Activated T-cell treated with anti-CD3 and anti-CD28 coated beads, Interleukin-2, amount 50 U/mL, for 72 hours (primary cell): ENCODE results near the gene TSPAN4. TPM values are rescaled to one million over a fixed set of nuclear protein-coding genes. Genes with fewer than 3 reads are reported as not detected.

ENCODE experiments used
- ATAC-seq, 2 donors: fragments of 150-1000 bp; cut with Tn5 transposase; replicated peaks in 1 of 2; 2 replicates each; pipeline ENCODE4 v1.10.0; 2021; ENCODE audit warnings: moderate library complexity in 2 of 2, mild to moderate bottlenecking in 1 of 2
- DNase-seq, 2 donors: peaks; one replicate each; pipeline ENCODE4 v3.0.0; 2021 to 2022; ENCODE audit warnings: mixed read lengths in 1 of 2
- H3K27ac Mint-ChIP-seq: one replicate; pipeline ENCODE4 v1.8.0; 2022; ENCODE audit warnings: mild to moderate bottlenecking, moderate library complexity, mixed read lengths
- H3K27me3 Mint-ChIP-seq: one replicate; pipeline ENCODE4 v1.8.0; 2022; ENCODE audit warnings: low read depth, mixed read lengths
- H3K36me3 Mint-ChIP-seq, 2 donors: one replicate each; pipeline ENCODE4 v1.8.0; 2022; ENCODE audit warnings: mixed read lengths in 2 of 2, mild to moderate bottlenecking in 1 of 2; ENCODE audit not compliant: insufficient read depth in 2 of 2
- H3K4me1 Mint-ChIP-seq: one replicate; pipeline ENCODE4 v1.8.0; 2022; ENCODE audit warnings: low read depth, mixed read lengths
- H3K4me3 Mint-ChIP-seq, 2 donors: one replicate each; pipeline ENCODE4 v1.8.0; 2022; ENCODE audit warnings: mild to moderate bottlenecking in 2 of 2, mixed read lengths in 2 of 2, moderate library complexity in 2 of 2
- H3K9me3 Mint-ChIP-seq, 2 donors: one replicate each; pipeline ENCODE4 v1.8.0; 2022; ENCODE audit warnings: mixed read lengths in 2 of 2
- total RNA-seq, 2 donors: library from RNA; stranded (reverse); gene quantifications; one replicate each; pipeline ENCODE4 v1.2.3, GENCODE V29; 2022

TSPAN4 gene
- total RNA-seq, 2 donors from 2014 or later, result 12.2 to 14.9 TPM

DNA sequence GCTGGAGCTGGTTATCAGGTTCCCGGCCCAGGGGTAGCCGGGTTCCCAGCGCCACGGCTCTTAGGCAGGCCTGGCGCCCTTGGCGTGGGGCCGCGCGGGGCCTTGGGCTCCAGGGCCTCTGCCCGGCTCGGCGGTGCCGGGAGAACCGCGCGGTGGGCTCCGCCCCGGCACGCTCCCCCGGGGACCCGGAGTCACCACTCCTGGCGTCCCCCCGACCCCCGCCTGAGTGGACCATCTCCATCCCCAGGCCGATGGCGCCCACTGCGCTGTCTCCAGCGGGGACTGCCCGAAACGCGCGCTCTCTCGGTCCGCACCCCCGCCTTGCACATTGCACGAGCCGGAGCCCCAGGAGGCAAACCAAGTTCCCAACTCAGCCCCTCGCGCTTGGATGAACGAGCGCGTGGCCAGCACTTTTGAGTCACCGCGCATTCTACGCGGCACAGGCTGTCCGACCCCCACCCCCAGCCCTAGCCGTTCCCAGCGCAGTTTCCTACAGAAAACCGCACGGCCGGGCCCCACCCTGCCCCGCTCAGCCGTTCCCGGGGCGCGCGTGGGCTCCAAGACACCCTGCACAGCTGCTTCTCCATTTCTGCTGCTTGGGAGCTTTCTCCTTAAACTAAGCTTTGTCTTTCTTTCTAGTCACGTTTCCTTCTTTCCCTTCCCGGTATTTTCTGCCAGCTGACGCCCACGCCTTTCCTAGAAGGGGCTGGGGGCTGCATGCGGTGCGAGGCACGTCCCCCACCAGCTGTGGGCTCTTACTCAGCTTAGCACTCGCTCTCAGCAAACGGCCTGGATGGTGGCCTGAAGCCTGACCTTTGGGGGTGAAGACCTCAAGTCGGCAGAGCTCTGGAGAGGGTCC lies 68.6 kb downstream of the TSPAN4 start:
- peak overlapping the region; percentile 87 to 94 for H3K4me3 Mint-ChIP-seq
- ATAC-seq (peak; percentile 39 to 48), DNase-seq (peak; percentile 53 to 59)
- peaks cover 12% of the 10 kb centered on the region for H3K4me1 Mint-ChIP-seq
- H3K9me3 Mint-ChIP-seq, result no peaks in the 10 kb centered on the region
- peaks cover 0 to 2% of the 10 kb centered on the region in 2 donors for H3K36me3 Mint-ChIP-seq
- no peaks in the 10 kb centered on the region for H3K27me3 Mint-ChIP-seq
- H3K27ac Mint-ChIP-seq, result peak overlapping the region; percentile 94

DNA sequence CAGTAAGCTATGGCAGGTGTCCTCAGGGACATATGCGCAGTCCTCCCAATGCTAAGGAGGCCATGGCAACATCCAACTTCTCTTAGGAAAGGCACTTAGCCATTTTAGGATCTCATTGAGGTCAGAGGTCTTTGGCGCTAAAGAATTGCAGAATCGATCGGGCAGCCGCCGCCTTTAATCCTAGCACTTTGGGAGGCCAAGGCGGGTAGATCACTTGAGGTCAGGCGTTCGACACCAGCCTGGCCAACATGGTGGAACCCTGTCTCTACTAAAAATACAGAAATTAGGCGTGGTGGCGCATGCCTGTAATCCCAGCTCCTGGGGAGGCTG lies 69.2 kb downstream of the TSPAN4 start:
- H3K4me3 Mint-ChIP-seq, result peak overlapping the region; percentile 87 to 94
- peak overlapping the region; percentile 94 for H3K27ac Mint-ChIP-seq
- ATAC-seq (no peak), DNase-seq (no peak)
- H3K4me1 Mint-ChIP-seq, result peaks cover 12% of the 10 kb centered on the region
- no peaks in the 10 kb centered on the region for H3K9me3 Mint-ChIP-seq
- no peaks in the 10 kb centered on the region for H3K27me3 Mint-ChIP-seq
- no peaks in the 10 kb centered on the region for H3K36me3 Mint-ChIP-seq

DNA sequence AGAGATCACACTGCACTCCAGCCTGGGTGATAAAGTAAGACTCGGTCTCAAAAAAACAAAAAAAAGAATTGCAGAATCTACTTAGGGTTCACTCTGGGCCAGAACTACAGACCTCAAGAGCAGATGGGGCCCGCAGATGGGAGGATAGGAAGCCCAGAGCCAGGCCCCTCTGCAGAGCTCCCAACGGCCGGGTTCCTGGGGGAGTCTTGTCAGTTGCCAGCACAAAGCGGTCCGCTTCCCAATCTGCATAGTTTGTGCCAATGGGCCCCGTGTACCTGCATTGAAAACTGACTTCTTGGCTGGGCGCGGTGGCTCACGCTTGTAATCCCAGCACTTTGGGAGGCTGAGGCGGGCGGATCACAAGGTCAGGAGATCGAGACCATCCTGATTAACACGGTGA lies 69.6 kb downstream of the TSPAN4 start:
- no peak overlapping the region for H3K27ac Mint-ChIP-seq
- peak overlapping the region; percentile 87 to 94 for H3K4me3 Mint-ChIP-seq
- H3K4me1 Mint-ChIP-seq, result peaks cover 12% of the 10 kb centered on the region
- DNase-seq, result no peak
- no peaks in the 10 kb centered on the region for H3K27me3 Mint-ChIP-seq
- no peak for ATAC-seq
- no peaks in the 10 kb centered on the region for H3K36me3 Mint-ChIP-seq
- no peaks in the 10 kb centered on the region for H3K9me3 Mint-ChIP-seq

DNA sequence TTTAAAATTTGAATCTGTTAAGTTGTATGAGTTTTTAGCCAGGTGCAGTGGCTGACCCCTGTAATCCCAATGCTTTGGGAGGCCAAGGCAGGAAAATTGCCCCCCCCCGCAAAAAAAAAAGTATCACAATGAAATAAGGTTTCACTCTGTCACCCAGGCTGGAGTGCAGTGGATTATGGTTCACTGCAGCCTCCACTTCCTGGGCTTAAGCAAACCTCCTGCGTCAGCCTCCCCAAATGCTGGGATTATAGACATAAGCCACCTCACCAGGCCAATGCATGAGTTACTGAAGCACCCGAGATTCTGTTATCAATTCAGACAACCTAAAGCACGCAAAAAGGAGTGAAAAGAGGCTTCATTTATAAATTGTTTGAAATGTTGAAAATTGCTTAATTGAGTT lies 70.4 kb downstream of the TSPAN4 start:
- ATAC-seq, result no peak
- H3K27ac Mint-ChIP-seq, result no peak overlapping the region
- H3K27me3 Mint-ChIP-seq, result no peaks in the 10 kb centered on the region
- no peaks in the 10 kb centered on the region for H3K9me3 Mint-ChIP-seq
- peaks cover 12% of the 10 kb centered on the region for H3K4me1 Mint-ChIP-seq
- H3K4me3 Mint-ChIP-seq, result no peak overlapping the region
- no peak for DNase-seq
- no peaks in the 10 kb centered on the region for H3K36me3 Mint-ChIP-seq

DNA sequence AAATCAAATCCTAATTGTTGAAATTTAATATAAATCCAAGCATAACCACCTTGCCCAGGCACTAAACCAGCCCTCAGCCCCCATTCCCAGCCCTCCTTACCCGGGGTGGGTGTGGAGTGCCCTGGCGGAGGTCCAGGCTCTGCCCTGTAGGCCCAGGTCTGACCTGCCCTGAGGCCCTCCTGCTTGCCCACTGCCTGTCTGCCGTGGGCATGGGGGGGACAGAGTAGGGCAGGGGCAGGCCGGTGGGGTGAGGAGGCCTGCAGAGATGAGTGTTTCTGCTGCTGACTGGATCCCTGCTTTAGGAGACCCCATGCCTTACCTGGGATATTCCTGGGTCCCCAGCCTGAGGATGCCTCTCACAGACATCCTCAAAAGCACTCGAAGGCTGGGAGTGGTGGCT lies 71.6 kb downstream of the TSPAN4 start:
- H3K4me1 Mint-ChIP-seq, result peaks cover 7% of the 10 kb centered on the region
- H3K36me3 Mint-ChIP-seq, result no peaks in the 10 kb centered on the region
- no peak overlapping the region for H3K4me3 Mint-ChIP-seq
- no peak overlapping the region for H3K27ac Mint-ChIP-seq
- no peaks in the 10 kb centered on the region for H3K9me3 Mint-ChIP-seq
- ATAC-seq (no peak), DNase-seq (no peak)
- no peaks in the 10 kb centered on the region for H3K27me3 Mint-ChIP-seq

DNA sequence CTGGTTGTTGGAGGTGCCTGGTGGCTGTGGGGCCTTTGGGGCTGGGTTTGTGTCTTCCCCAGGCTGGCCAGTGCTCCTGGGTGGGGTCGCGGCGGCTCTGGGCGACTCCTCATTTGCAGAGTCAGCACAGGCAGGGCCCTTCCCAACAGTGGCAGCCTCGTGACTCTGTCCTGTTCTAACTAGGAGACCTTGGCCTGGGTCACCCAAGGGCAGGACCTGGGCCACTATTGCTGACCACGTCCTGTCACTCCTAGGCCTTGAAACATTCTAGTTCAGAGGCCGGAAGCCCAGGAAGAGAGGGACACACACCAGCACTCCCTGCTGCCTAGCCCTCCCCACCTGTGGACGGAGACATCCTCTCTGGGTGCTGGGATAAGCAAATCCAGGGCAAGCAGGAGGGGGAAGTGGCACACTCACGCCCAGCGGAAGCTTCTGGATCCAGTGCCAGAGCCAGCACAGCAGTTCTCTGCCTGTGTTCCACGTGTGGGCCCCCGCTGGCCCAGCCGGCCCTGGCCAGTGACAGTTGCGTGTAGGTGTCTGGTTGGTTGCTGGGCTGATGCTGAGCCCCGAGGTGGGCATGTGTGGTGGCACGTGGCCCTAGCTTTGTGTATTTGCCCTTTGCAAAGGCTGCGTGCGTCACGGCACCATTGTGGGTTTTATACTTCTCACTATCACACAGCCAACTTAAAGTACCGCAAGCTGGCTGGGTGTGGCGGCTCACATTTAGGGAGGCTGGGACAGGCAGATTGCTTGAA lies 72.3 kb downstream of the TSPAN4 start:
- Mint-ChIP-seq H3K4me3 (no peak overlapping the region), H3K27me3 (no peaks in the 10 kb centered on the region), H3K9me3 (no peaks in the 10 kb centered on the region)

More for the DNA sequence above, 72.3 kb downstream of the TSPAN4 start:
- Mint-ChIP-seq H3K27ac (no peak overlapping the region), H3K36me3 (no peaks in the 10 kb centered on the region), H3K4me1 (no peaks in the 10 kb centered on the region)
- ATAC-seq, result no peak
- no peak for DNase-seq

Other genes with a start within 250 kb of the TSPAN4 start
- 10 to 100 TPM; 46.7 to 95.8 TPM for gene IRF7, start 226.9 kb upstream of the TSPAN4 start, total RNA-seq
- gene CDHR5, start 217.9 kb upstream of the TSPAN4 start, total RNA-seq, result under 1 TPM in 1 of 2 donors, not detected in 1; 0.09 TPM
- gene SCT, start 215.7 kb upstream of the TSPAN4 start, total RNA-seq, result not detected
- 1 to 10 TPM; 1.7 to 2.0 TPM for gene DRD4, start 205.6 kb upstream of the TSPAN4 start, total RNA-seq
- gene DEAF1, start 147.6 kb upstream of the TSPAN4 start, total RNA-seq, result 10 to 100 TPM; 40.5 to 66.1 TPM
- 10 to 100 TPM; 17.0 to 17.8 TPM for gene TMEM80, start 147.0 kb upstream of the TSPAN4 start, total RNA-seq
- gene EPS8L2, start 136.6 kb upstream of the TSPAN4 start, total RNA-seq, result 10 to 100 TPM; 11.4 to 15.7 TPM
- gene TALDO1, start 95.4 kb upstream of the TSPAN4 start, total RNA-seq, result 100 to 1,000 TPM; 152 to 155 TPM
- gene GATD1, start 65.4 kb upstream of the TSPAN4 start, total RNA-seq, result 10 to 100 TPM; 31.9 to 34.4 TPM
- 1 to 10 TPM; 1.4 to 1.6 TPM for gene CEND1, start 52.8 kb upstream of the TSPAN4 start, total RNA-seq
- gene SLC25A22, start 44.6 kb upstream of the TSPAN4 start, total RNA-seq, result 10 to 100 TPM; 30.8 to 40.2 TPM
- 10 to 100 TPM; 25.2 to 34.2 TPM for gene PIDD1, start 37.6 kb upstream of the TSPAN4 start, total RNA-seq
- 1,000 to 10,000 TPM; 3,054 to 3,114 TPM for gene RPLP2, start 32.9 kb upstream of the TSPAN4 start, total RNA-seq
- 10 to 100 TPM; 64.5 to 77.1 TPM for gene PNPLA2, start 23.9 kb upstream of the TSPAN4 start, total RNA-seq
- 10 to 100 TPM in 1 of 2 donors, 1 to 10 TPM in 1; 5.5 to 13.3 TPM for gene CRACR2B, start 14.9 kb upstream of the TSPAN4 start, total RNA-seq
- gene CD151, start 9.9 kb upstream of the TSPAN4 start, total RNA-seq, result 10 to 100 TPM; 35.4 to 42.2 TPM
- 10 to 100 TPM; 28.2 to 30.9 TPM for gene POLR2L, start 323 bp upstream of the TSPAN4 start, total RNA-seq
- gene CHID1, start 68.0 kb downstream of the TSPAN4 start, total RNA-seq, result 10 to 100 TPM; 33.9 to 44.2 TPM
- 10 to 100 TPM; 49.5 to 57.0 TPM for gene AP2A2, start 83.0 kb downstream of the TSPAN4 start, total RNA-seq
- not detected for gene MUC6, start 193.9 kb downstream of the TSPAN4 start, total RNA-seq
- not detected for gene MUC2, start 232.0 kb downstream of the TSPAN4 start, total RNA-seq